Measurements from ENCODE around the gene CTDNEP1.
A peak's percentile ranks its signal among the peaks of the same experiment; 100 is the strongest.

The CTDNEP1 gene

GRCh38 chr17:7237266-7237760 is 14.2 kb downstream of the CTDNEP1 start:
- WGBS (ENCODE audit: extremely low coverage, insufficient coverage, insufficient read length) = no CpG with 5 or more reads among the region's 6 CpGs

GRCh38 chr17:7236808-7237207 is 14.7 kb downstream of the CTDNEP1 start:
- no peak overlapping the region for H2BK12ac ChIP-seq (ENCODE audit: low read length)
- H3K23ac ChIP-seq (ENCODE audit: low read length) = no peak overlapping the region
- no peak overlapping the region for H3K14ac ChIP-seq (ENCODE audit: low read length)
- no peak for DNase-seq
- H2AK5ac ChIP-seq (ENCODE audit: low read length) = no peak overlapping the region
- H4K12ac ChIP-seq (ENCODE audit: low read depth, low read length) = no peak overlapping the region
- no peak overlapping the region for H2AFZ ChIP-seq (ENCODE audit: insufficient read depth, low read length, poor library complexity)
- no peak overlapping the region for H3K18ac ChIP-seq (ENCODE audit: low read length)
- no peak overlapping the region for H2BK5ac ChIP-seq (ENCODE audit: low read depth, low read length, poor library complexity)
- H3K27me3 ChIP-seq (ENCODE audit: insufficient read depth, low read length) = no peaks in the 10 kb centered on the region
- H4K8ac ChIP-seq (ENCODE audit: low read depth, low read length) = peak overlapping the region; percentile 13
- H3K4me1 ChIP-seq (ENCODE audit: control insufficient read depth in 1 of 2, insufficient read depth in 2 of 2, low read length in 2 of 2) = peaks cover 18 to 34% of the 10 kb centered on the region in 2 experiments
- H3K9me3 ChIP-seq (ENCODE audit: insufficient read depth, low read depth, low read length) = peaks cover 4% of the 10 kb centered on the region
- H3K4me3 ChIP-seq (ENCODE audit: low read depth, low read length) = no peak overlapping the region
- no peak overlapping the region for H3K9ac ChIP-seq (ENCODE audit: low read length)
- no peak overlapping the region for H2BK120ac ChIP-seq (ENCODE audit: insufficient read depth, low read length, poor library complexity)
- peak overlapping the region; percentile 71 for H3K4me2 ChIP-seq (ENCODE audit: low read length)
- peak overlapping the region; percentile 89 for H3K27ac ChIP-seq (ENCODE audit: low read depth, low read length)
- H3K79me2 ChIP-seq (ENCODE audit: control insufficient read depth, insufficient read depth, low read length, poor library complexity) = peaks cover 32% of the 10 kb centered on the region
- WGBS (ENCODE audit: extremely low coverage, insufficient coverage, insufficient read length) = 100% methylated on average over 1 of the region's 6 CpGs
- H4K91ac ChIP-seq (ENCODE audit: low read depth, low read length) = no peak overlapping the region
- peaks cover 25% of the 10 kb centered on the region for H3K79me1 ChIP-seq (ENCODE audit: low read length)
- H3K4ac ChIP-seq (ENCODE audit: low read depth, low read length) = peak overlapping the region; percentile 61
- peaks cover 25 to 38% of the 10 kb centered on the region in 2 experiments for H3K36me3 ChIP-seq (ENCODE audit: control insufficient read depth in 1 of 2, insufficient read depth in 2 of 2, low read length in 2 of 2)

More at GRCh38 chr17:7237266-7237760, 14.2 kb downstream of the CTDNEP1 start:
- H2BK120ac ChIP-seq (ENCODE audit: insufficient read depth, low read length, poor library complexity) = no peak overlapping the region
- H3K27ac ChIP-seq (ENCODE audit: low read depth, low read length) = peak overlapping the region; percentile 89
- H2AFZ ChIP-seq (ENCODE audit: insufficient read depth, low read length, poor library complexity) = no peak overlapping the region
- H4K12ac ChIP-seq (ENCODE audit: low read depth, low read length) = peak overlapping the region; percentile 50
- H3K36me3 ChIP-seq (ENCODE audit: control insufficient read depth in 1 of 2, insufficient read depth in 2 of 2, low read length in 2 of 2) = peaks cover 25 to 38% of the 10 kb centered on the region in 2 experiments
- H3K14ac ChIP-seq (ENCODE audit: low read length) = peak overlapping the region; percentile 65
- peaks cover 30% of the 10 kb centered on the region for H3K79me1 ChIP-seq (ENCODE audit: low read length)
- peak overlapping the region; percentile 32 for H2BK5ac ChIP-seq (ENCODE audit: low read depth, low read length, poor library complexity)
- H3K4me2 ChIP-seq (ENCODE audit: low read length) = peak overlapping the region; percentile 71
- H2BK12ac ChIP-seq (ENCODE audit: low read length) = no peak overlapping the region
- H3K18ac ChIP-seq (ENCODE audit: low read length) = no peak overlapping the region
- H4K8ac ChIP-seq (ENCODE audit: low read depth, low read length) = no peak overlapping the region
- H3K9ac ChIP-seq (ENCODE audit: low read length) = peak overlapping the region; percentile 17
- H3K23ac ChIP-seq (ENCODE audit: low read length) = no peak overlapping the region
- peaks cover 34% of the 10 kb centered on the region for H3K79me2 ChIP-seq (ENCODE audit: control insufficient read depth, insufficient read depth, low read length, poor library complexity)
- no peaks in the 10 kb centered on the region for H3K27me3 ChIP-seq (ENCODE audit: insufficient read depth, low read length)
- peak overlapping the region; percentile 89 for H3K4ac ChIP-seq (ENCODE audit: low read depth, low read length)
- peaks cover 4% of the 10 kb centered on the region for H3K9me3 ChIP-seq (ENCODE audit: insufficient read depth, low read depth, low read length)
- H3K4me3 ChIP-seq (ENCODE audit: low read depth, low read length) = peak overlapping the region; percentile 59
- peak overlapping the region; percentile 55 for H2AK5ac ChIP-seq (ENCODE audit: low read length)
- no peak for DNase-seq
- H4K91ac ChIP-seq (ENCODE audit: low read depth, low read length) = no peak overlapping the region
- H3K4me1 ChIP-seq (ENCODE audit: control insufficient read depth in 1 of 2, insufficient read depth in 2 of 2, low read length in 2 of 2) = peaks cover 18 to 32% of the 10 kb centered on the region in 2 experiments

GRCh38 chr17:7235693-7236665 is 15.6 kb downstream of the CTDNEP1 start:
- Histone ChIP-seq H4K8ac (ENCODE audit: low read depth, low read length) (peak overlapping the region; percentile 13), H2BK5ac (ENCODE audit: low read depth, low read length, poor library complexity) (no peak overlapping the region), H2AK5ac (ENCODE audit: low read length) (no peak overlapping the region), H2BK12ac (ENCODE audit: low read length) (no peak overlapping the region), H3K9me3 (ENCODE audit: insufficient read depth, low read depth, low read length) (peaks cover 4% of the 10 kb centered on the region), H3K4ac (ENCODE audit: low read depth, low read length) (peak overlapping the region; percentile 61), H3K27ac (ENCODE audit: low read depth, low read length) (peak overlapping the region; percentile 38), H3K4me2 (ENCODE audit: low read length) (no peak overlapping the region), H4K12ac (ENCODE audit: low read depth, low read length) (no peak overlapping the region), H3K4me1 (ENCODE audit: control insufficient read depth in 1 of 2, insufficient read depth in 2 of 2, low read length in 2 of 2) (peaks cover 16 to 31% of the 10 kb centered on the region in 2 experiments), H3K18ac (ENCODE audit: low read length) (no peak overlapping the region), H2BK120ac (ENCODE audit: insufficient read depth, low read length, poor library complexity) (no peak overlapping the region), H3K4me3 (ENCODE audit: low read depth, low read length) (no peak overlapping the region), H3K36me3 (ENCODE audit: control insufficient read depth in 1 of 2, insufficient read depth in 2 of 2, low read length in 2 of 2) (peaks cover 25 to 37% of the 10 kb centered on the region in 2 experiments), H3K14ac (ENCODE audit: low read length) (no peak overlapping the region), H3K79me2 (ENCODE audit: control insufficient read depth, insufficient read depth, low read length, poor library complexity) (peaks cover 32% of the 10 kb centered on the region), H4K91ac (ENCODE audit: low read depth, low read length) (no peak overlapping the region), H2AFZ (ENCODE audit: insufficient read depth, low read length, poor library complexity) (no peak overlapping the region), H3K27me3 (ENCODE audit: insufficient read depth, low read length) (no peaks in the 10 kb centered on the region), H3K23ac (ENCODE audit: low read length) (no peak overlapping the region), H3K79me1 (ENCODE audit: low read length) (peaks cover 24% of the 10 kb centered on the region), H3K9ac (ENCODE audit: low read length) (no peak overlapping the region)
- DNase-seq = no peak
- no CpG with 5 or more reads among the region's 22 CpGs for WGBS (ENCODE audit: extremely low coverage, insufficient coverage, insufficient read length)

- Histone ChIP-seq H2BK5ac (ENCODE audit: low read depth, low read length, poor library complexity) (peak within 1 kb of the TSS; percentile 71), H4K8ac (ENCODE audit: low read depth, low read length) (peak within 1 kb of the TSS; percentile 75), H3K4ac (ENCODE audit: low read depth, low read length) (peak within 1 kb of the TSS; percentile 89), H3K27me3 (ENCODE audit: insufficient read depth, low read length) (no peaks in the 10 kb centered on the region), H2BK12ac (ENCODE audit: low read length) (peak within 1 kb of the TSS; percentile 10), H3K23ac (ENCODE audit: low read length) (no peak within 1 kb of the TSS), H3K9ac (ENCODE audit: low read length) (peak within 1 kb of the TSS; percentile 93), H3K4me2 (ENCODE audit: low read length) (peak within 1 kb of the TSS; percentile 87), H2AFZ (ENCODE audit: insufficient read depth, low read length, poor library complexity) (peak within 1 kb of the TSS; percentile 76), H3K36me3 (ENCODE audit: control insufficient read depth in 1 of 2, insufficient read depth in 2 of 2, low read length in 2 of 2) (peaks cover 38 to 43% of the 10 kb centered on the region in 2 experiments), H4K12ac (ENCODE audit: low read depth, low read length) (peak within 1 kb of the TSS; percentile 58), H2AK5ac (ENCODE audit: low read length) (peak within 1 kb of the TSS; percentile 85), H3K4me3 (ENCODE audit: low read depth, low read length) (peak within 1 kb of the TSS; percentile 88), H3K9me3 (ENCODE audit: insufficient read depth, low read depth, low read length) (peaks cover 4% of the 10 kb centered on the region), H3K4me1 (ENCODE audit: control insufficient read depth in 1 of 2, insufficient read depth in 2 of 2, low read length in 2 of 2) (peaks cover 9 to 25% of the 10 kb centered on the region in 2 experiments), H4K91ac (ENCODE audit: low read depth, low read length) (peak within 1 kb of the TSS; percentile 93), H3K79me2 (ENCODE audit: control insufficient read depth, insufficient read depth, low read length, poor library complexity) (peaks cover 32% of the 10 kb centered on the region), H2BK120ac (ENCODE audit: insufficient read depth, low read length, poor library complexity) (peak within 1 kb of the TSS; percentile 85), H3K79me1 (ENCODE audit: low read length) (peaks cover 24% of the 10 kb centered on the region), H3K18ac (ENCODE audit: low read length) (peak within 1 kb of the TSS; percentile 95), H3K14ac (ENCODE audit: low read length) (peak within 1 kb of the TSS; percentile 67), H3K27ac (ENCODE audit: low read depth, low read length) (peak within 1 kb of the TSS; percentile 89)
- DNase-seq = peak; percentile 81 to 94
- WGBS (ENCODE audit: extremely low coverage, insufficient coverage, insufficient read length) = no CpG with 5 or more reads among the region's 72 CpGs
Measured at GRCh38 chr17:7234083-7234951, 17.2 kb downstream of the CTDNEP1 start, which contains the start of gene DVL2. Gene DVL2, minus strand, starts transcription at chr17:7234517. Its CDS starts 255 bp downstream, at chr17:7234262.

Data from trophoblast cell (in vitro differentiated cells and primary cell).